ENCODE data around the gene SLC3A2.
"Not testable (repeated sequence)": the region's sequence is repeated elsewhere in the genome, so short reads cannot be mapped to it uniquely, and the experiment has no call there.

DNA sequence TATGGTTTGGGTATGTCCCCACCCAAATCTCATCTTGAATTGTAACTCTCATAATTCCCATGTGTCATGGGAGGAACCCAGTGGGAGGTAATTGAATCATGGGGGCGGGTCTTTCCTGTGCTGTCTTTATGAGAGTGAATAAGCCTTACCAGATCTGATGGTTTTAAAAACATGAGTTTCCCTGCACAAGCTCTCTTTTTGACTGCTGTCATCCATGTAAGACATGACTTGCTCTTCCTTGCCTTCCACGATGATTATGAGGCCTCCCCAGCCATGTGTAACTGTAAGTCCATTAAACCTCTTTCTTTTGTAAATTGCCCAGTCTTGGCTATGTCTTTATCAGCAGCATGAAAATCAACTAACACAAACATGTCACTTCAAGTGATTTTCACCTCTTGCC, 56.8 kb downstream of the SLC3A2 start:
- not testable (repeated sequence) for TF ChIP-seq POLR2A, POLR2AphosphoS5 (IDR thresholded peaks at IDR 0.05)
- TF ChIP-seq, protein P1, sequence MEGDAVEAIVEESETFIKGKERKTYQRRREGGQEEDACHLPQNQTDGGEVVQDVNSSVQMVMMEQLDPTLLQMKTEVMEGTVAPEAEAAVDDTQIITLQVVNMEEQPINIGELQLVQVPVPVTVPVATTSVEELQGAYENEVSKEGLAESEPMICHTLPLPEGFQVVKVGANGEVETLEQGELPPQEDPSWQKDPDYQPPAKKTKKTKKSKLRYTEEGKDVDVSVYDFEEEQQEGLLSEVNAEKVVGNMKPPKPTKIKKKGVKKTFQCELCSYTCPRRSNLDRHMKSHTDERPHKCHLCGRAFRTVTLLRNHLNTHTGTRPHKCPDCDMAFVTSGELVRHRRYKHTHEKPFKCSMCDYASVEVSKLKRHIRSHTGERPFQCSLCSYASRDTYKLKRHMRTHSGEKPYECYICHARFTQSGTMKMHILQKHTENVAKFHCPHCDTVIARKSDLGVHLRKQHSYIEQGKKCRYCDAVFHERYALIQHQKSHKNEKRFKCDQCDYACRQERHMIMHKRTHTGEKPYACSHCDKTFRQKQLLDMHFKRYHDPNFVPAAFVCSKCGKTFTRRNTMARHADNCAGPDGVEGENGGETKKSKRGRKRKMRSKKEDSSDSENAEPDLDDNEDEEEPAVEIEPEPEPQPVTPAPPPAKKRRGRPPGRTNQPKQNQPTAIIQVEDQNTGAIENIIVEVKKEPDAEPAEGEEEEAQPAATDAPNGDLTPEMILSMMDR (IDR thresholded peaks at IDR 0.05) = not testable (repeated sequence)

Measured in upper lobe of left lung (tissue), 4 donors.